Measurements from ENCODE around the gene APLF. TPM values are rescaled to one million over a fixed set of nuclear protein-coding genes. Genes with fewer than 3 reads are reported as not detected.

APLF gene
- total and polyA plus RNA-seq, 2 of the 8 experiments (the other 6 are each of a cell fraction or from before 2014, with no cell fraction given) = 4.4 to 7.3 TPM

DNA sequence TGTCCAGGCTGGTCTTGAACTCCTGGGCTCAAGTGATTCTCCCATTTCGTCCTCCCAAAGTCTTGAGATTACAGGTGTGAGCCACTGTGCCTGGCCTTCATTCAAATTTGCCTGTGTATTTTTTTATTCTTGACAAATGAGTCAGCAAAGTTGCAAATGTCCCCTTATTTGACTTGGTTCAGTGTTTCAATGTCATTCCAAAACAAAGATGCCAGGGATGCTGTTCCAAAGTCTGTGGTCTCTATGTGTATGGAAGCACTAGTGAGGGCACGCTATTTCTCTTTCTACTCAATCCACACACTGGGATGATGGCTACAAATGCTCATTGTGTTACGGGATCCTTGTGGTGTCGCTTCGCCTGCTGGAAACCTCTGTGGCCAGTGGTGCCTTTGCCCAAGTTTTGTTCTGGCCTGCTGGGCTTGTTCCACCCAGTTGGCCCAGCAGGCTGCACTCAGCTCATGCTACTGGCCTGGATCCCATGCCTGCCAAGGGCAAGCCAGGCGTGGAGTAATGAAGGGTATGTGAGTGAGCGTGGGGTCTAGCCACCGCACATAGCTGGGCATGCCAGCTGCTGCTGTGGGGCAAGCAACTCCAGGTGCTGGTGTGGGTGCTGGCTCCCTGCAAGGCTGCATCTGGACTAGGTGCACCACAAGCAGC, 35.9 kb upstream of the APLF start:
- no peaks in the 10 kb centered on the region for H3K27me3 ChIP-seq (replicated peaks in 1 of 4; ENCODE audit: control insufficient read depth in 3 of 4, extremely low read depth in 1 of 4, insufficient read depth in 3 of 4, low read length in 3 of 4)
- H3K4me1 ChIP-seq (replicated peaks in 1 of 4; ENCODE audit: control insufficient read depth in 3 of 4, insufficient read depth in 4 of 4, low read length in 3 of 4) = no peaks in the 10 kb centered on the region
- H4K8ac ChIP-seq (ENCODE audit: extremely low read depth, insufficient read depth, low read length) = no peak overlapping the region
- no peaks in the 10 kb centered on the region for H3K79me1 ChIP-seq (ENCODE audit: low read depth, low read length)
- no peak overlapping the region for H3K18ac ChIP-seq (ENCODE audit: extremely low read depth, low read length)
- POLR2A ChIA-PET (ENCODE audit: partially characterized antibody) = no interaction called here
- H3K4me2 ChIP-seq (ENCODE audit: insufficient read depth in 1 of 2, low read depth in 2 of 2, low read length in 2 of 2) = no peak overlapping the region
- no peak overlapping the region for H3K56ac ChIP-seq (replicated peaks; ENCODE audit: insufficient read length, low read depth, low read length)
- DNase-seq (ENCODE audit: low read depth in 1 of 2, low spot score in 2 of 2) (no peak), FAIRE-seq (no peak)
- TF ChIP-seq, protein P1, sequence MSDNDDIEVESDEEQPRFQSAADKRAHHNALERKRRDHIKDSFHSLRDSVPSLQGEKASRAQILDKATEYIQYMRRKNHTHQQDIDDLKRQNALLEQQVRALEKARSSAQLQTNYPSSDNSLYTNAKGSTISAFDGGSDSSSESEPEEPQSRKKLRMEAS (IDR thresholded peaks at IDR 0.05) = no peak
- no peak for TF ChIP-seq SIRT6 (IDR thresholded peaks at IDR 0.05; ENCODE audit: low read length)
- TF ChIP-seq SRF (IDR thresholded peaks at IDR 0.05; ENCODE audit: low read depth, low read length) = no peak
- no peak for TF ChIP-seq GABPA (IDR thresholded peaks at IDR 0.05; ENCODE audit: borderline replicate concordance, insufficient read depth, low read length)
- no peak for TF ChIP-seq GTF2F1 (IDR thresholded peaks at IDR 0.05; ENCODE audit: borderline replicate concordance, low read depth, low read length)
- H3K23ac ChIP-seq (ENCODE audit: insufficient read length) = no peak overlapping the region
- H2BK5ac ChIP-seq (ENCODE audit: low read depth, low read length) = no peak overlapping the region
- no peak overlapping the region for H3K9ac ChIP-seq (replicated peaks in 1 of 4; ENCODE audit: extremely low read depth in 1 of 4, low read depth in 3 of 4, low read length in 3 of 4)
- H4K20me1 ChIP-seq (replicated peaks in 1 of 2; ENCODE audit: control insufficient read depth in 1 of 2, insufficient read depth in 2 of 2, low read length in 2 of 2) = no peaks in the 10 kb centered on the region
- H2BK120ac ChIP-seq (replicated peaks; ENCODE audit: low read depth, low read length) = no peak overlapping the region
- no peak overlapping the region for H3K27ac ChIP-seq (ENCODE audit: low read depth, low read length)
- no peak overlapping the region for H2BK12ac ChIP-seq (ENCODE audit: low read depth, low read length)
- H3K9me3 ChIP-seq (ENCODE audit: insufficient read depth in 2 of 2, low read depth in 1 of 2, low read length in 1 of 2) = peaks cover 0 to 3% of the 10 kb centered on the region in 2 experiments; a peak in 1 of 4 replicates
- H4K91ac ChIP-seq (replicated peaks; ENCODE audit: insufficient read length, low read length) = no peak overlapping the region
- no peak overlapping the region for H3K4ac ChIP-seq (replicated peaks; ENCODE audit: insufficient read length, low read depth, low read length)
- WGBS, 2 experiments (ENCODE audit: extremely low coverage in 1 of 2, insufficient coverage in 1 of 2, insufficient read length in 1 of 2, insufficient replicate concordance in 2 of 2, low coverage in 1 of 2, low lambda C conversion rate in 2 of 2, missing lambda C conversion rate in 1 of 2) = 82% methylated on average over 8 of the region's 8 CpGs; no CpG with 5 or more reads in 1 of the 2 experiments
- no peak overlapping the region for H4K5ac ChIP-seq (ENCODE audit: insufficient read length, low read depth, low read length)
- no peaks in the 10 kb centered on the region for H3K36me3 ChIP-seq (ENCODE audit: control insufficient read depth in 2 of 4, insufficient read depth in 4 of 4, low read length in 3 of 4)
- no peaks in the 10 kb centered on the region for H3K23me2 ChIP-seq (ENCODE audit: low read depth, low read length)
- CTCF ChIA-PET (ENCODE audit: partially characterized antibody) = interaction anchor here (0.6 to 1.4 kb wide), 3 partner anchors 10 to 470 kb away, joined by 3 to 8 read pairs (median 5); no protein-coding TSS in a partner anchor
- no peak overlapping the region for H2BK20ac ChIP-seq (ENCODE audit: low read length)
- no peak overlapping the region for H2AFZ ChIP-seq (ENCODE audit: low read length)
- H3K14ac ChIP-seq (ENCODE audit: insufficient read length) = no peak overlapping the region
- H3K79me2 ChIP-seq (ENCODE audit: control insufficient read depth in 1 of 2, insufficient read depth in 2 of 2, low read length in 2 of 2) = no peaks in the 10 kb centered on the region
- H3K4me3 ChIP-seq (ENCODE audit: extremely low read depth in 1 of 4, insufficient read depth in 2 of 4, low read depth in 3 of 4, low read length in 4 of 4) = no peak overlapping the region
- no peak overlapping the region for H2AK5ac ChIP-seq (ENCODE audit: low read depth, low read length)
- no peak overlapping the region for H2BK15ac ChIP-seq (ENCODE audit: low read length)
